ENCODE data around the gene MRPL55.

- TF ChIP-seq, protein P1, sequence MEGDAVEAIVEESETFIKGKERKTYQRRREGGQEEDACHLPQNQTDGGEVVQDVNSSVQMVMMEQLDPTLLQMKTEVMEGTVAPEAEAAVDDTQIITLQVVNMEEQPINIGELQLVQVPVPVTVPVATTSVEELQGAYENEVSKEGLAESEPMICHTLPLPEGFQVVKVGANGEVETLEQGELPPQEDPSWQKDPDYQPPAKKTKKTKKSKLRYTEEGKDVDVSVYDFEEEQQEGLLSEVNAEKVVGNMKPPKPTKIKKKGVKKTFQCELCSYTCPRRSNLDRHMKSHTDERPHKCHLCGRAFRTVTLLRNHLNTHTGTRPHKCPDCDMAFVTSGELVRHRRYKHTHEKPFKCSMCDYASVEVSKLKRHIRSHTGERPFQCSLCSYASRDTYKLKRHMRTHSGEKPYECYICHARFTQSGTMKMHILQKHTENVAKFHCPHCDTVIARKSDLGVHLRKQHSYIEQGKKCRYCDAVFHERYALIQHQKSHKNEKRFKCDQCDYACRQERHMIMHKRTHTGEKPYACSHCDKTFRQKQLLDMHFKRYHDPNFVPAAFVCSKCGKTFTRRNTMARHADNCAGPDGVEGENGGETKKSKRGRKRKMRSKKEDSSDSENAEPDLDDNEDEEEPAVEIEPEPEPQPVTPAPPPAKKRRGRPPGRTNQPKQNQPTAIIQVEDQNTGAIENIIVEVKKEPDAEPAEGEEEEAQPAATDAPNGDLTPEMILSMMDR (IDR thresholded peaks at IDR 0.05; ENCODE audit: low read depth, low read length): no peak
- no peak for TF ChIP-seq POLR2A (IDR thresholded peaks at IDR 0.05; ENCODE audit: extremely low read depth, insufficient read length)
- no peak for TF ChIP-seq MYC (IDR thresholded peaks at IDR 0.05; ENCODE audit: low read depth, low read length)
These were observed 39.2 kb upstream of the MRPL55 start for GRCh38 chr1:228148196-228148861.
